Testis (tissue), 2 donors: ENCODE measurements around the gene SRSF1.

Experiments
- POLR2A ChIP-seq: fragments of 450-650 bp; IDR thresholded peaks from one replicate; pipeline ENCODE4 v1.6.1; 2017; ENCODE audit warnings: antibody characterized with exemption, mild to moderate bottlenecking, moderate library complexity
- TF ChIP-seq, protein P1 (sequence below), 3 experiments: fragments of 450-650 bp in 2 of 3; fragments of 200-600 bp in 1 of 3; sonication (generic) in 1 of 3; IDR thresholded peaks; one replicate each; pipeline ENCODE4 v1.5.1; 2016 to 2019; ENCODE audit warnings: antibody characterized with exemption in 3 of 3, mild to moderate bottlenecking in 2 of 3, moderate library complexity in 1 of 3

DNA sequence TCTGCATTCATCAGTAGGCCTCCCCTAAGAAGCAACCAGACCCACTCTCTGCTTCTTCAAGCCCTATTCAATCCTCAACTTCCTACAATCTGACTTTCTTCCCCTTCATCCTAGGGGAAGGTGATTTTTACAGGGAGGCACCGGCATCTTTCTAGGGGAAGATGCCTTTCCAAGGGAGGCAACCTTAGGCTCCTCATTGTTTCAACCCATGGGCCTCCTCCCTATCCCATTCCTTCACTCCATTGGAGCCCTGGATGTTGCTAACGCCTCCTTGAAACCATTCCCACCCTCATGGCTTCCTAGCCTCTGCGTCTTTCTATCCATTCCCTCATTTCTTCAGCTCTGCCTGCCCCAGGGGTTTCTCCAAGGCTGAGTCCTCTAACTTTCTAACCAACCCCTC, 49.2 kb downstream of the SRSF1 start:
- no peak for TF ChIP-seq POLR2A
- TF ChIP-seq, protein P1, sequence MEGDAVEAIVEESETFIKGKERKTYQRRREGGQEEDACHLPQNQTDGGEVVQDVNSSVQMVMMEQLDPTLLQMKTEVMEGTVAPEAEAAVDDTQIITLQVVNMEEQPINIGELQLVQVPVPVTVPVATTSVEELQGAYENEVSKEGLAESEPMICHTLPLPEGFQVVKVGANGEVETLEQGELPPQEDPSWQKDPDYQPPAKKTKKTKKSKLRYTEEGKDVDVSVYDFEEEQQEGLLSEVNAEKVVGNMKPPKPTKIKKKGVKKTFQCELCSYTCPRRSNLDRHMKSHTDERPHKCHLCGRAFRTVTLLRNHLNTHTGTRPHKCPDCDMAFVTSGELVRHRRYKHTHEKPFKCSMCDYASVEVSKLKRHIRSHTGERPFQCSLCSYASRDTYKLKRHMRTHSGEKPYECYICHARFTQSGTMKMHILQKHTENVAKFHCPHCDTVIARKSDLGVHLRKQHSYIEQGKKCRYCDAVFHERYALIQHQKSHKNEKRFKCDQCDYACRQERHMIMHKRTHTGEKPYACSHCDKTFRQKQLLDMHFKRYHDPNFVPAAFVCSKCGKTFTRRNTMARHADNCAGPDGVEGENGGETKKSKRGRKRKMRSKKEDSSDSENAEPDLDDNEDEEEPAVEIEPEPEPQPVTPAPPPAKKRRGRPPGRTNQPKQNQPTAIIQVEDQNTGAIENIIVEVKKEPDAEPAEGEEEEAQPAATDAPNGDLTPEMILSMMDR (IDR thresholded peaks at IDR 0.05), result no peak
